A204.1 (cell line): Measurements from ENCODE around the gene DCUN1D1.

ENCODE experiments used
- FAIRE-seq: peaks from 2 replicates; lab custom pipeline; 2012; peaks lifted over from hg19 to GRCh38; lab: Jason Lieb, UNC

DCUN1D1 gene

GRCh38 chr3:182971637-182972036, 8.7 kb downstream of the DCUN1D1 start:
- no peak for FAIRE-seq

- FAIRE-seq: no peak
Observed at GRCh38 chr3:182970811-182971418, 9.4 kb downstream of the DCUN1D1 start.

- no peak for FAIRE-seq
Observed at GRCh38 chr3:182969853-182970252, 10.5 kb downstream of the DCUN1D1 start.

GRCh38 chr3:182969277-182969676, 11.1 kb downstream of the DCUN1D1 start:
- FAIRE-seq: no peak

GRCh38 chr3:182967218-182968204, 12.8 kb downstream of the DCUN1D1 start:
- no peak for FAIRE-seq

- FAIRE-seq: no peak
Observed at GRCh38 chr3:182965861-182966366, 14.4 kb downstream of the DCUN1D1 start.

GRCh38 chr3:182964179-182964578, 16.2 kb downstream of the DCUN1D1 start:
- no peak for FAIRE-seq

- no peak for FAIRE-seq
Observed at GRCh38 chr3:182962166-182962565, 18.2 kb downstream of the DCUN1D1 start.

- FAIRE-seq: no peak
Observed at GRCh38 chr3:182959474-182960350, 20.6 kb downstream of the DCUN1D1 start.

GRCh38 chr3:182957676-182958266, 22.6 kb downstream of the DCUN1D1 start:
- FAIRE-seq: no peak

GRCh38 chr3:182957226-182957625, 23.1 kb downstream of the DCUN1D1 start:
- no peak for FAIRE-seq

GRCh38 chr3:182954553-182955235, 25.6 kb downstream of the DCUN1D1 start:
- FAIRE-seq: no peak

GRCh38 chr3:182949688-182950087, 30.6 kb downstream of the DCUN1D1 start:
- no peak for FAIRE-seq

GRCh38 chr3:182948305-182948704, 32.0 kb downstream of the DCUN1D1 start:
- no peak for FAIRE-seq

- FAIRE-seq: no peak
Observed at GRCh38 chr3:182947888-182948287, 32.5 kb downstream of the DCUN1D1 start.

GRCh38 chr3:182941719-182942118, 38.6 kb downstream of the DCUN1D1 start:
- no peak for FAIRE-seq

- no peak for FAIRE-seq
Observed at GRCh38 chr3:182940266-182940808, 40.0 kb downstream of the DCUN1D1 start.

GRCh38 chr3:182937293-182938051, 42.9 kb downstream of the DCUN1D1 start:
- no peak for FAIRE-seq

GRCh38 chr3:182936918-182937285, 43.4 kb downstream of the DCUN1D1 start:
- no peak for FAIRE-seq

- no peak for FAIRE-seq
Observed at GRCh38 chr3:182936239-182936917, 44.0 kb downstream of the DCUN1D1 start.
